ENCODE results near the gene NUDT21.

- TF ChIP-seq, protein P1, sequence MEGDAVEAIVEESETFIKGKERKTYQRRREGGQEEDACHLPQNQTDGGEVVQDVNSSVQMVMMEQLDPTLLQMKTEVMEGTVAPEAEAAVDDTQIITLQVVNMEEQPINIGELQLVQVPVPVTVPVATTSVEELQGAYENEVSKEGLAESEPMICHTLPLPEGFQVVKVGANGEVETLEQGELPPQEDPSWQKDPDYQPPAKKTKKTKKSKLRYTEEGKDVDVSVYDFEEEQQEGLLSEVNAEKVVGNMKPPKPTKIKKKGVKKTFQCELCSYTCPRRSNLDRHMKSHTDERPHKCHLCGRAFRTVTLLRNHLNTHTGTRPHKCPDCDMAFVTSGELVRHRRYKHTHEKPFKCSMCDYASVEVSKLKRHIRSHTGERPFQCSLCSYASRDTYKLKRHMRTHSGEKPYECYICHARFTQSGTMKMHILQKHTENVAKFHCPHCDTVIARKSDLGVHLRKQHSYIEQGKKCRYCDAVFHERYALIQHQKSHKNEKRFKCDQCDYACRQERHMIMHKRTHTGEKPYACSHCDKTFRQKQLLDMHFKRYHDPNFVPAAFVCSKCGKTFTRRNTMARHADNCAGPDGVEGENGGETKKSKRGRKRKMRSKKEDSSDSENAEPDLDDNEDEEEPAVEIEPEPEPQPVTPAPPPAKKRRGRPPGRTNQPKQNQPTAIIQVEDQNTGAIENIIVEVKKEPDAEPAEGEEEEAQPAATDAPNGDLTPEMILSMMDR (IDR thresholded peaks at IDR 0.05): no peak
- no peak for TF ChIP-seq TCF7L2 (IDR thresholded peaks at IDR 0.05; ENCODE audit: low read depth, low read length)
Observed at GRCh38 chr16:56448005-56448404, 3.1 kb downstream of the NUDT21 start.
